ENCODE results near the gene SLC25A2.

GRCh38 chr5:141258464-141258863 is 45.4 kb downstream of the SLC25A2 start:
- TF ChIP-seq POLR2A (IDR thresholded peaks at IDR 0.05; ENCODE audit: low read depth, low read length) (no peak), TAF1 (IDR thresholded peaks at IDR 0.05; ENCODE audit: borderline replicate concordance, low read depth, low read length) (no peak)

Measured in GM12892 (cell line).